ENCODE results near the gene ACVR1. TPM values are rescaled to one million over a fixed set of nuclear protein-coding genes. Genes with fewer than 3 reads are reported as not detected.
"Not testable (repeated sequence)": the region's sequence is repeated elsewhere in the genome, so short reads cannot be mapped to it uniquely, and the experiment has no call there.

Gene ACVR1
- total RNA-seq, 1 donor from 2014 or later: 45.5 TPM

DNA sequence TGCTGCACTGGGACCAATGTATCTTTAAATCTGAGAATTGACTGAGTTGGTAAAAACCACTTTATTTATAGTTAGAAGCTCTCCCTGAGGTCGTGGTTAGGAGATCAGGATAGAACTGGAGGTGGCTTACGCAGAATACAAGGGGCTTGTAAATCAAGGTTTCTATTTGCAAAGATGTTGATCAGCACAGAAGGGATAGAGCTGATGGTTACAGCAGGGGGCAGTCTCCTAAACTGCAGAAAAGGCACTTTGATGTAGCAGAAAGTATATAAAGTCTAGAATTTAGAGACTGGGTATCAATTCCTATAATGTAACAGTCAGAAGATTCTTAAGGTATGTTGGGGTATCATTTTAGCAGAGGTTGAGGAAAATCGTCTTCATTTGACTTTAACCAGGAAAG is 25.2 kb upstream of the ACVR1 start:
- intact Hi-C loops (cut with micrococcal nuclease): no loop called here
- peaks cover 4% of the 10 kb centered on the region for H3K36me3 Mint-ChIP-seq (ENCODE audit: low read depth)

DNA sequence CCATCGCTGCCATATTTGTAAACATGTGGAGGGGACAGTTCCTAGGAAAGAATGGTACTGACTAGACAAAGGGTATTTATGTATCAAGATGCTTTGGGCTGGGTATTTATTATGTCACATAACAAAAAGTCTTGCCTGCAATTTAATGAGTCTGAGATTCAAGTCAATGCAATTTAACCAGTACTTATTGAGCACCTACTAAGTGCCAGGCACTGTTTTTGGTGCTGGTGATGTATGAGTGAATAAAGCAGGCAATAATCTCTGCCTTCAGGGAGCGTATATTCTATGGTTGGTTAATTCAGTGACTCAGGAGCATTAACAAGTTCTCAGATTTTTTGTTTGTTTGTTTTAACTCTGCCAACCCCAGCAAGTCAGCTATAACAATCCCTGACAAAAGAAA is 24.6 kb upstream of the ACVR1 start:
- Mint-ChIP-seq H3K4me1 (peaks cover 63% of the 10 kb centered on the region), H3K4me3 (peak overlapping the region; percentile 82), H3K36me3 (ENCODE audit: low read depth) (peaks cover 4% of the 10 kb centered on the region), H3K27me3 (no peaks in the 10 kb centered on the region), H3K27ac (peak overlapping the region; percentile 99), H3K9me3 (peaks cover 3% of the 10 kb centered on the region)
- DNase-seq: no peak
- intact Hi-C loops (cut with micrococcal nuclease): no loop called here

More for the DNA sequence above, 25.2 kb upstream of the ACVR1 start:
- Mint-ChIP-seq H3K9me3 (peaks cover 7% of the 10 kb centered on the region), H3K4me1 (peaks cover 63% of the 10 kb centered on the region), H3K27me3 (no peaks in the 10 kb centered on the region), H3K4me3 (peak overlapping the region; percentile 29), H3K27ac (peak overlapping the region; percentile 99)
- DNase-seq: peak; percentile 69

DNA sequence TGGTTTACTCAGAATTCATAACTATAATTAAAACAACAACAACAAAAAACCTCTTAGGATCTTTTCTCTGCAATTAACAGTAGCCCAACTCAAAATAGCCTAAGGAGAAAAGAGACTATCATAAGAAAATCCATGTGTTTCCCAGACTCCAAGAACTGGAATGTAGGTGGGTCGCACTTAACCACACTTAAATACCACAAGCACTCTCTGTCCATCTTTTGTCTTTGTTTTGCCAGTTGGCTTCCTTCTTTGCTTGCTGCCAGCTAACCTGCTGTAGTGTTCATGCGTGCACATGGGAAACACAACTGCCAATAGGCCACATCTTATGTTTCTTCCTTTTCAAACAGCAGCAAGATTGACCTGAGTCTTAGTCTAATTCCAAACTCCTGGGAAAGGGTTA is 24.1 kb upstream of the ACVR1 start:
- H3K27me3 Mint-ChIP-seq: no peaks in the 10 kb centered on the region
- peaks cover 3% of the 10 kb centered on the region for H3K9me3 Mint-ChIP-seq

DNA sequence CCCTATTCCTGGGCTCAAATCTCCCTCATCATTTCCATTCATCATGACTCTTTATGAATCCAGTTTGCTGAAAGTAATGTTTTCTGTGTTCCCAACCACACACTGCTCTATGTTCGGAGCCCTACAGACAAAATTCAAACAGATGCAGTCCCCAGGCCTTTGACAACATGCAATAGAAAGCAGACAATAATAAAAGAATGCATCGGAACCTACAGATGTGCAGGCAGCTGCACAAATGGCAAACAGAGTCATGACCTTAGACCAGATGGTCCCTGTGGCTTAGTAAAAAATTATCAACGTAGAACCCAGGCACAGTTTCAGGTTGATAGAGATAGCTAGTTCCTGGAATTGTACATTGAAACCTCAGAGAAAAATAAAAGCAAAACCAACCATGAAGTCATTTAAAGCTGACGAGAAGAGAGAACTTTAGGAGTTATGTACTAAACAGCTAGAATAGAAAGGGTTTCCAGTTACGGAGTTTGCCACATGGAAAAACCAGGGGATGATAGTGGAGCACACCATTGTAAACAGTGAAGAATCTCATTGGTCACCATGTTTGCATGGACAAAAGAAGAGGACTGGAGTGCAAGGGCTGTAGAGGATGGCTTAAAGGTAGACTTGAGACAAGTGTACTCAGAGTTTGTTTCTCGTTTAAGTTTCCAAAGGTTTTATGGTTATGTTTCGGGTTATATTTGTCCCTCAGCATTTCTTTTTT is 23.2 kb upstream of the ACVR1 start:
- Mint-ChIP-seq H3K27me3 (no peaks in the 10 kb centered on the region), H3K9me3 (peaks cover 3% of the 10 kb centered on the region), H3K36me3 (ENCODE audit: low read depth) (peaks cover 4% of the 10 kb centered on the region), H3K4me3 (peak overlapping the region; percentile 82), H3K4me1 (peaks cover 71% of the 10 kb centered on the region), H3K27ac (peak overlapping the region; percentile 99)
- DNase-seq: peak; percentile 84
- intact Hi-C loops (cut with micrococcal nuclease): loop anchor here (1.0 to 10.0 kb wide), 12 partner anchors 34 to 1813 kb away; partner anchors contain the start of genes CYTIP and MARCHF7

More for the DNA sequence above, 24.1 kb upstream of the ACVR1 start:
- Mint-ChIP-seq H3K27ac (peak overlapping the region; percentile 99), H3K36me3 (ENCODE audit: low read depth) (peaks cover 4% of the 10 kb centered on the region), H3K4me1 (peaks cover 66% of the 10 kb centered on the region), H3K4me3 (peak overlapping the region; percentile 82)
- intact Hi-C loops (cut with micrococcal nuclease): no loop called here
- peak; percentile 73 for DNase-seq

DNA sequence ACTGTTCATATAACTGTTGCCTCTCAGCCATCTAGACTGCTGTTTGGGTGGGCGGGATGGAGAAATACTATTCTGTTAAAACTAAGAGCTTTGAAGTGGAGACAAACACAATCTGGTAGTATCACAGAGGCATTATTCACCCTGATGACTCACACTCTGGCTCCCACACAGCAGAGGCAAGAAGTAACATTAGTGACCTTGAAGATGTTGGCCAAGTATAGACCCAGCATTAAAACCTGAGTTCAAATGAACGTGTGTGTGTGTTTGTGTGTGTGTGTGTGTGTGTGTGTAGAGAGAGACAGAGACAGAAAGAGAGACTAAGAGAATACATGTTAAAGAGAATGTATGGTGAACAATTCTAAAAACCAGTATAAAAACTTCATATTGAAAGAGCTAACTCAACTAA is 22.5 kb upstream of the ACVR1 start:
- H3K9me3 Mint-ChIP-seq: peaks cover 3% of the 10 kb centered on the region
- H3K27ac Mint-ChIP-seq: peak overlapping the region; percentile 99
- peak overlapping the region; percentile 82 for H3K4me3 Mint-ChIP-seq
- H3K4me1 Mint-ChIP-seq: peaks cover 75% of the 10 kb centered on the region
- intact Hi-C loops (cut with micrococcal nuclease): loop anchor here (1.0 to 10.0 kb wide), 11 partner anchors 60 to 1814 kb away; partner anchors contain the start of gene MARCHF7
- no peaks in the 10 kb centered on the region for H3K27me3 Mint-ChIP-seq
- DNase-seq: peak; percentile 85
- H3K36me3 Mint-ChIP-seq (ENCODE audit: low read depth): peaks cover 2% of the 10 kb centered on the region

DNA sequence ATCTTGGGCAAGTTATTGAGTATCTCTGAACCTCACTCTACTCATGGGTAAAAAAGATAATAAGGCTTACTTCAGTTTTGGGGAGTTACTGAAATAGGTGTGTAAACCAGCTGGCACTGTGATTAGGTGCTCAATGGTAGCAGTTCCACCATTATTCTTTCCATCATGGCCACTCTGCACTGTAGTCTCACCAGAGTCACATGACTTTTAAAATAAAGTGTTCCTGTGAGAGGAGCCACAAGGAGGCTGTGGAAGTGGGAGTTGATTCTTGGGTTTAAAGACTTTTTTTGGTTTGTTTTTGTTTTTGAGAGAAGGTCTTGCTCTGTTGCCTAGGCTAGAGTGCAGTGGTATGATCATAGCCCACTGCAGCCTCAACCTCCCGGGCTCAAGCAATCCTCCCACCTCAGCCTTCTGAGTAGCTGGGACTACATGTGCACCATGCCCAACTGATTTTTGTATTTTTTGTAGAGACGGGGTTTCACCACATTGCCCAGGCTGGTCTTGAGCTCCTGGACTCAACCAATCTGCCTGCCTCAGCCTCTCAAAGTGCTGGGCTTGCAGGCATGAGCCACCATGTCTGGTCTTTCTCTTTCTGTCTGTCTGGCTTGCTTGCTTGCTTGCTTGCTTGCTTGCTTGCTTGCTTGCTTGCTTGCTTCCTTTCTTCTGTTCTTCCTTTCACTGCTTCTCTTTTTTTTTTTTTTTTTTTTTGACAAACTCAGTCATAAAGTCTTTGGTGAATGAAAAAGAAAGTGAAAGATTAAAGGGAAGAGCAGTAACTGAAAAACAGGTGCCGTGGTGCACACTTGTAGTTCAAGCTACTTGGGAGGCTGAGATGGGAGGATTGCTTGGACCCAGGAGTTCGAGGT is 21.2 kb upstream of the ACVR1 start:
- H3K27ac Mint-ChIP-seq: peak overlapping the region; percentile 99
- intact Hi-C loops (cut with micrococcal nuclease): loop anchor here (1.0 to 10.0 kb wide), 4 partner anchors 21 to 1815 kb away; partner anchors contain the start of genes ACVR1 and MARCHF7
- peaks cover 3% of the 10 kb centered on the region for H3K9me3 Mint-ChIP-seq
- H3K36me3 Mint-ChIP-seq (ENCODE audit: low read depth): peaks cover 2% of the 10 kb centered on the region
- peak overlapping the region; percentile 82 for H3K4me3 Mint-ChIP-seq
- H3K27me3 Mint-ChIP-seq: no peaks in the 10 kb centered on the region
- DNase-seq: peak; percentile 88
- H3K4me1 Mint-ChIP-seq: peaks cover 71% of the 10 kb centered on the region

DNA sequence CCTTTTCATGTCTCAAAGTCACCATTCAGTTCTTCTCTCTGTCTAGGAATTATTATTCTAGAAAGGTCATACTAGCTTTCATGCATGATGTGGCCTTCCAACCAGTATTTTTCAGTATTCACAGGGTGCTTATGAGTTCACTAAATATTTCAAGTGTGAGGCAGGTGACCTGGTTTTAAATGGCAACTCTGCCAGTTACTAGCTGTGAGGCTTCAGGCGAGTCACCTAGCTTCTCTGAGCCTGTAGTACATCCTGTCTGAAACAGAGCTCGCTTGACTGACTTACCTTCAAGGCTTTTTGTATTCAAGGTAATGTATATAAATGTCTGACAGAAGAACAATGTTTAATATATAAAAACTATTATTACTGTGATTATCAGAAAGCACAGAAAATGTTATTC is 19.4 kb upstream of the ACVR1 start:
- peak overlapping the region; percentile 86 for H3K27ac Mint-ChIP-seq
- no peaks in the 10 kb centered on the region for H3K27me3 Mint-ChIP-seq
- H3K4me1 Mint-ChIP-seq: peaks cover 75% of the 10 kb centered on the region
- peaks cover 11% of the 10 kb centered on the region for H3K9me3 Mint-ChIP-seq
- H3K4me3 Mint-ChIP-seq: peak overlapping the region; percentile 18
- intact Hi-C loops (cut with micrococcal nuclease): loop anchor here (5.0 to 10.0 kb wide), 3 partner anchors 299 to 1817 kb away; partner anchors contain the start of gene MARCHF7
- DNase-seq: peak; percentile 73
- peaks cover 10% of the 10 kb centered on the region for H3K36me3 Mint-ChIP-seq (ENCODE audit: low read depth)

DNA sequence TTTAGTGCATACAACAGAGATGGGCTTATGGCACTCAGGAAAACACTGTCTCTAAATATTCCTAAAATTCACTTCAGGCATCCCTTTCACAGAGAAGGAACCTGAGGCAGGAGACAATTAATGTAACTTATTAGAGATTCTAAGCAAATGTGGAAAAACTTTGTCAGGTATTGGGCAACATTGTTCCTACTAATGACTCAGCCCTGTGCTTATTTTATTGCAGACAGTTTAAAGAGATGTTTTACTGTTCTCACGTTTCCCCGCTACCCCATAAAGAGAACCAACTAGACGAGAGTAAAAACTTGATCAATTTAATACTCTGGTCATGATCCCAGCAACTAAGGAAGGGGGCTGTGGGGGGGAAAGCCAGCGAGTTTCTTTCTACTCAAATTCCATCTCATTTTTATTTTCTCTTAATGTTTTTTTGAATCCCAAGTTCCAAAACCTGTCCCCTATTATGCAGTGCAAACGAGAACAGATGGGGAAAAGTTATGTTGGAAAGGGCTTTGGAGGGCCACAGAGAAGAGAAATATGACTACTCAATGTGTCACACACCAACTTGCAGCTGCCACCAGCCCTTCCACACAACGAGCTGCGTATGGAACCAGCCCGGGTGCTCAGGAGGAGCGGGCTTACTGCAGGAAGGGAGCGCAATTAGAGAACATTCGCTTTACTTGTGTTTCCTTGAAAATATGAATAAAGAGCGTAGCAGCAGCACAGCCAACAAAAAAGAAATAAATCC is 18.7 kb upstream of the ACVR1 start:
- Mint-ChIP-seq H3K4me1 (peaks cover 70% of the 10 kb centered on the region), H3K27ac (peak overlapping the region; percentile 86), H3K4me3 (peak overlapping the region; percentile 56), H3K9me3 (peaks cover 12% of the 10 kb centered on the region), H3K36me3 (ENCODE audit: low read depth) (peaks cover 10% of the 10 kb centered on the region), H3K27me3 (no peaks in the 10 kb centered on the region)
- no peak for DNase-seq
- intact Hi-C loops (cut with micrococcal nuclease): loop anchor here (5.0 to 10.0 kb wide), 3 partner anchors 300 to 1817 kb away; partner anchors contain the start of gene MARCHF7

DNA sequence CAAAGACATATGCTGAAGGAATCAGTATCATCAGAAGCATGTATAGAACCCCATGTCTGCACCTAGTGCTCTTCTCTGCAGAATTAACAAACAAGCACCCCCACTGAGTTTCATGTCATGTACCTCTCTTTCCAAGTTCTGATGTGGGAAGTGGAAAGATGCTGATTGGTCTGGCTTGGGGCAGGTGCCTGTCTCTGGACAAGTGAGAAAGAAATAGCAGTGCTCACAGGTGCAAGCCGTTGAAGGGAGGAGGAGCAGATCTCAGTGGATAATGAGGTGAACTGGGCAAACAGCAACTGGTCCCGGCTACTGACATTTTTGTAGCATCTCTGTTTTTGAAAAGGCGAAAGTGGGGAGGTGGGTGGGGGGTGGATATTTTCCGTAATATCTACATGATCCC is 17.5 kb upstream of the ACVR1 start:
- intact Hi-C loops (cut with micrococcal nuclease): loop anchor here (10.0 kb wide), 1 partner anchor 301 kb away; no protein-coding TSS in a partner anchor
- Mint-ChIP-seq H3K9me3 (peaks cover 18% of the 10 kb centered on the region), H3K36me3 (ENCODE audit: low read depth) (peaks cover 15% of the 10 kb centered on the region), H3K4me3 (no peak overlapping the region), H3K27ac (peak overlapping the region; percentile 58), H3K27me3 (no peaks in the 10 kb centered on the region), H3K4me1 (peaks cover 63% of the 10 kb centered on the region)
- DNase-seq: no peak

DNA sequence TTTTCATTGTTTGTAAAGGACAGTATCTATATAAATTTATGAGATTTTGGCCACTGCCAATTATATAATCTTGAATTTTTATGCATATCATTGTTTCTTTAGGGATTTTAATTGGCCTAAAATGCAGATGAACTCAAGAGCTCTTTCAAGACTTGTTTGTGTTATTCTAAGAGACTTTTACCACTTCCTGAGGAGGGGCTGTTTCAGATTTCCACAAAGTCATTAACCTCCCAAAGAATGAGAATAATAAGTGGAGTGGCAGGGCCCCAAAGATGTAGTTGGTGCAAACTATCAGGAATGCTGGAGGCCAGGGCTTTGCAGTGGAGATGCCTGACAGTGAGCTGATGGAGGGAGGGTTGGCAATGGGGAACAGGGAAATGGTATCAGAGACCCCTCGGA is 15.5 kb upstream of the ACVR1 start:
- no peak for DNase-seq
- intact Hi-C loops (cut with micrococcal nuclease): loop anchor here (10.0 kb wide), 1 partner anchor 303 kb away; no protein-coding TSS in a partner anchor
- no peaks in the 10 kb centered on the region for H3K27me3 Mint-ChIP-seq
- H3K27ac Mint-ChIP-seq: peak overlapping the region; percentile 71
- peaks cover 21% of the 10 kb centered on the region for H3K9me3 Mint-ChIP-seq
- peaks cover 23% of the 10 kb centered on the region for H3K36me3 Mint-ChIP-seq (ENCODE audit: low read depth)
- H3K4me3 Mint-ChIP-seq: peak overlapping the region; percentile 60
- peaks cover 50% of the 10 kb centered on the region for H3K4me1 Mint-ChIP-seq

DNA sequence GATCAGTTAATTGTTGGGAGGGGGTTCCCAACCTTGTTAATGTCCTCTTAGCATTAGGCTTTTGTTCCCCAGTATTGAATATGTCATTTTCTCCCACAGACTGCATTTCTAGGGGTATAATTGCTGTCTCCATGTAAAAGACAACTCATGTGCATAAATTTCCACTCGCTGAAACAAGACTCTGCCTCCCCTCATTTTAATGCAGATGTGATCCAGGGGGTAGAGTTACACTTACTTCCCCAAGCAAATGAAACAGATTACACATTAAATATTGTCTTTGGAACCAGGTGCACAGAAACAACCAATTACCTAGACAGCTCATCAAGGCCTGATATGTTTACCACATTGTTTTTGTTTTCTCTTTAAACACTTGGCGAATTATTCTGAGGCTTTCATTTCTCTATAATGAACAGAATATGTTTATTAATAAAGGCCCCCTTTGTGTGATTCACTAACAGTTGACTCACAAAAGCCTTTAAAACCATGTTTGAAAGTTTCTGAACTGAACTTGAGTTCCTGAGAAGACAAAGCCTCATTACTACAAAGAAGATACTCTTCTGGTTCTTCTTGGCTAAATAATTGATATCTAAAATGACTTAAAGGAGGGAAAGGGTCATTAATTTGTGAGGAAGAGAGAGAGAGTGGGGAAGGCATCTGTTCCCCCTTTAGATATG is 15.0 kb upstream of the ACVR1 start:
- Mint-ChIP-seq H3K4me3 (peak overlapping the region; percentile 60), H3K36me3 (ENCODE audit: low read depth) (peaks cover 23% of the 10 kb centered on the region), H3K9me3 (peaks cover 21% of the 10 kb centered on the region), H3K4me1 (peaks cover 44% of the 10 kb centered on the region), H3K27me3 (no peaks in the 10 kb centered on the region), H3K27ac (peak overlapping the region; percentile 71)
- DNase-seq: no peak
- intact Hi-C loops (cut with micrococcal nuclease): loop anchor here (10.0 kb wide), 1 partner anchor 304 kb away; no protein-coding TSS in a partner anchor

DNA sequence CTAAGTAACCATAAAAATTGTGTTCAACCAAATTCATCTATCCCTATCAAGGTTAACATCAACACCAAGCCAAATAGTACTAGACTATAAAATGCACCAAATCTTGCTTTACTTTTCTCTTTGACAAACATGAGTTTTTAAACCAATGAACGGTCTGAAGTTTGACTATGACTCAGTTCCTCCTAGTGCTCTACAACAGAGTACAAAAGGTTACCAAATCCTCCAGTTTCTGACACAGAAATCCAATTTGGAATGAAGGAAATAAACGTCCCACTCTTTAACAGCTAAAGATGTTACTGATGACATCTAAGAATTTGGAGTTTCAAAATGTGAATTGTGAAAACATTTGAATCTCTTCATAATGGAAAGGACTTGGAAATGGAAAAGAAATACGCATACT is 11.8 kb upstream of the ACVR1 start:
- H3K4me1 Mint-ChIP-seq: peaks cover 24% of the 10 kb centered on the region
- no peaks in the 10 kb centered on the region for H3K27me3 Mint-ChIP-seq
- H3K27ac Mint-ChIP-seq: no peak overlapping the region
- peaks cover 21% of the 10 kb centered on the region for H3K9me3 Mint-ChIP-seq
- DNase-seq: no peak
- peaks cover 25% of the 10 kb centered on the region for H3K36me3 Mint-ChIP-seq (ENCODE audit: low read depth)
- intact Hi-C loops (cut with micrococcal nuclease): no loop called here
- H3K4me3 Mint-ChIP-seq: no peak overlapping the region

DNA sequence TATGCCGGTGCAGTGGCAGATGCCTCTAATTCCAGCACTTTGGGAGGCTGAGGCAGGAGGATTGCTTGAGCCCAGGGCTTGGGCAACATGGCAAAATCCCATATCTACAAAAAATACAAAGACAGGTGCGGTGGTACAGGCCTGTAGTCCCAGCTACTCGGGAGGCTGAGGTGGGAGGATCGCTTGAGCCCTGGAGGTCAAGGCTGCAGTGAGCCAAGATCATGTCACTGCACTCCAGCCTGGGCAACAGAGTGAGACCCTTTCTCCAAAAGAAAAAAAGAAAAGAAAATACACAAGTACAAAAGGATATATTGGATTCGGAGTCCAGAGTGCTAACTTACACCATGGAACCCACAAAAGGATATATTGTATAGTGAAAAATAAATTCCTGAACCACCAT is 8.4 kb upstream of the ACVR1 start:
- H3K4me3 Mint-ChIP-seq; DNase-seq; intact Hi-C loops (cut with micrococcal nuclease); H3K4me1 Mint-ChIP-seq; H3K27ac Mint-ChIP-seq; H3K27me3 Mint-ChIP-seq; H3K9me3 Mint-ChIP-seq: not testable (repeated sequence)
- H3K36me3 Mint-ChIP-seq (ENCODE audit: low read depth): peaks cover 14% of the 10 kb centered on the region

Measured in activated CD4-positive, alpha-beta T cell treated with anti-CD3 and anti-CD28 coated beads, Interleukin-2, amount 10 ng/mL, durations not matched to agents 24 days and 14 days (primary cell).